HepG2 (cell line): ENCODE data around the gene CABLES1. TPM values are rescaled to one million over a fixed set of nuclear protein-coding genes. Genes with fewer than 3 reads are reported as not detected.

Experiments used
- BCLAF1 ChIP-seq: fragments of 450-650 bp; IDR thresholded peaks from 2 replicates; pipeline ENCODE4 v1.6.1; 2017; ENCODE audit warnings: mild to moderate bottlenecking
- CAMTA2 ChIP-seq: sonication (generic); formaldehyde crosslinking; IDR thresholded peaks from 2 replicates; pipeline ENCODE4 v1.4.0; 2020; ENCODE audit warnings: mild to moderate bottlenecking, missing genetic modification reagents, borderline replicate concordance
- EP300 ChIP-seq, 3 experiments: sonication (generic) in 1 of 3; formaldehyde crosslinking in 1 of 3; IDR thresholded peaks; 2 replicates each; pipeline versions ENCODE4 v1.5.1 to v1.6.1; 2011 to 2020; ENCODE audit warnings: low read depth in 2 of 3, low read length in 2 of 3, borderline replicate concordance in 1 of 3, improper control_type of control experiment in 1 of 3, mild to moderate bottlenecking in 1 of 3, missing genetic modification reagents in 1 of 3, moderate library complexity in 1 of 3
- HOXA7 ChIP-seq: sonication (generic); formaldehyde crosslinking; IDR thresholded peaks from 2 replicates; pipeline ENCODE4 v1.8.1; 2022; ENCODE audit warnings: mild to moderate bottlenecking, missing genetic modification reagents, moderate library complexity
- RBFOX2 ChIP-seq: fragments of 200-400 bp; formaldehyde crosslinking; IDR thresholded peaks from 2 replicates; pipeline ENCODE4 v1.6.1; 2017; ENCODE audit warnings: low read depth, mild to moderate bottlenecking, low read length
- SMC3 ChIP-seq: IDR thresholded peaks from 2 replicates; pipeline ENCODE4 v1.6.1; 2011; ENCODE audit warnings: low read length, improper control_type of control experiment
- SP5 ChIP-seq: IDR thresholded peaks from 2 replicates; pipeline ENCODE4 v1.6.1; 2016; ENCODE audit warnings: low read depth, borderline replicate concordance
- XBP1 ChIP-seq: sonication (generic); formaldehyde crosslinking; IDR thresholded peaks from 2 replicates; pipeline ENCODE4 v1.5.0; 2020; ENCODE audit warnings: missing genetic modification reagents
- ZBTB49 ChIP-seq: sonication (generic); formaldehyde crosslinking; IDR thresholded peaks from 2 replicates; pipeline ENCODE4 v1.4.0; 2020; ENCODE audit warnings: missing genetic modification reagents, borderline replicate concordance
- ZKSCAN8 ChIP-seq: IDR thresholded peaks from 2 replicates; pipeline ENCODE4 v1.6.1; 2016; ENCODE audit warnings: borderline replicate concordance, missing genetic modification reagents, missing compliant biosample characterization
- ZNF350 ChIP-seq: sonication (generic); formaldehyde crosslinking; IDR thresholded peaks from 2 replicates; pipeline ENCODE4 v1.4.0; 2020; ENCODE audit warnings: mild to moderate bottlenecking, low read depth, missing genetic modification reagents, borderline replicate concordance
- ZNF382 ChIP-seq: sonication (generic); formaldehyde crosslinking; IDR thresholded peaks from 2 replicates; pipeline ENCODE4 v1.5.0; 2020; ENCODE audit warnings: missing genetic modification reagents, mild to moderate bottlenecking, borderline replicate concordance
- ZNF724P ChIP-seq: sonication (generic); formaldehyde crosslinking; IDR thresholded peaks from 2 replicates; pipeline ENCODE4 v1.8.0; 2022; ENCODE audit warnings: missing genetic modification reagents, borderline replicate concordance
- ZNF792 ChIP-seq: IDR thresholded peaks from 2 replicates; pipeline ENCODE4 v1.6.1; 2016
- ZNF816 ChIP-seq: sonication (generic); formaldehyde crosslinking; IDR thresholded peaks from 2 replicates; pipeline ENCODE4 v1.8.0; 2022; ENCODE audit warnings: missing genetic modification reagents, mild to moderate bottlenecking, borderline replicate concordance
- ZSCAN12 ChIP-seq: sonication (generic); formaldehyde crosslinking; IDR thresholded peaks from 2 replicates; pipeline ENCODE4 v1.9.0; 2021; ENCODE audit warnings: mild to moderate bottlenecking, missing genetic modification reagents
- ZSCAN9 ChIP-seq: IDR thresholded peaks from 2 replicates; pipeline ENCODE4 v1.6.1; 2016; ENCODE audit warnings: borderline replicate concordance
- polyA plus RNA-seq, 8 experiments: library from polyadenylated mRNA; depleted of rRNA in 3 of 8; stranded (reverse) in 7 of 8; unstranded in 1 of 8; fragments of >200 nt; fragmentation: Illumina TruSeq in 4 of 8; extraction: Trizol in 4 of 8; gene quantifications; 2 replicates each; pipeline versions ENCODE4 v1.2.1 to v1.2.3, GENCODE V29; 2011 to 2016; ENCODE audit warnings: low read depth in 4 of 8, missing spikeins in 1 of 8, mixed read lengths in 1 of 8; ENCODE audit not compliant: insufficient read depth in 1 of 8
- total RNA-seq, 5 experiments: library from RNA; depleted of rRNA; stranded (reverse); fragments of >200 nt; fragmentation: Illumina TruSeq; extraction: Trizol; gene quantifications; 2 replicates each; pipeline ENCODE4 v1.2.3, GENCODE V29; 2016; ENCODE audit warnings: low read depth in 1 of 5
- TF ChIP-seq, protein P1 (sequence below): sonication (generic); formaldehyde crosslinking; IDR thresholded peaks from 2 replicates; pipeline ENCODE4 v1.4.0; 2020; ENCODE audit warnings: mild to moderate bottlenecking, missing genetic modification reagents, borderline replicate concordance

CABLES1 gene
- total and polyA plus RNA-seq, 2 of the 13 experiments (the other 11 are each of a cell fraction or from before 2014, with no cell fraction given), result 14.7 to 25.8 TPM

DNA sequence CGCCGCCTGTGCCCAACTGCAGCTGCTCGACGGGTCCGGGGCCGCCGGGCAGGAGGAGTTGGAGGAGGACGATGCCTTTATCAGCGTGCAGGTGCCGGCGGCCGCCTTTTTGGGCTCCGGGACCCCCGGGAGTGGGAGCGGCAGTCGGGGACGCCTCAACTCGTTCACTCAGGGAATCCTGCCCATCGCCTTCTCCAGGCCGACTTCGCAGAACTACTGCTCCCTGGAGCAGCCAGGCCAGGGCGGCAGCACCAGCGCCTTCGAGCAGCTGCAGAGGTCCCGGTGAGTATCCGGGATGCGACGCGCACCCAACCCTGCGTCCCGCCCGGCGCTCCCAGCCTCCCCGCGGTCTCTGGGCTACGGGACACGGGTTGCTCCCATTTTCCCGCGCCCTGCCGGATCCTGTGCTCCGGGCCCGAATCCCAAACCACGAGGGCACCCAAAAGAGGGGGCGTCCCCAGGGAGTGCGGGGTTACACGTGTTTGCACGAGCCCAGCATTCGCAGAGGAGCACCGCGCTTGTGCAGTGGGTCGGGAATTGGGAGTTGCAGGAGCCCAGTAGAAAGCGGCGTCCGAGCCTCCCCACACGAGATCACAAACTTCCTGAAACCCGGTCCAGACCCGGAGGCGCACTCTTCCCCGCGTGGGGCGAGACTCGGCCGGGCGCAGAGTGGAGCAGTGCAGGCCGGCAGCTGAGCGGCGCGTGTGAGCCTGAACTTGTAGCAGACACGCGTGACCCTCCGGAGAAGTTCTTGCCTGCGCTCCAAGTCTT lies 1.2 kb downstream of the CABLES1 start (continued):
- TF ChIP-seq ZNF816 (CRISPR knock-in tag), result 0 out of 2 replicates have a peak, but pooled peaks have one; percentile 54
- no peak for TF ChIP-seq ZSCAN9
- TF ChIP-seq, protein P1, sequence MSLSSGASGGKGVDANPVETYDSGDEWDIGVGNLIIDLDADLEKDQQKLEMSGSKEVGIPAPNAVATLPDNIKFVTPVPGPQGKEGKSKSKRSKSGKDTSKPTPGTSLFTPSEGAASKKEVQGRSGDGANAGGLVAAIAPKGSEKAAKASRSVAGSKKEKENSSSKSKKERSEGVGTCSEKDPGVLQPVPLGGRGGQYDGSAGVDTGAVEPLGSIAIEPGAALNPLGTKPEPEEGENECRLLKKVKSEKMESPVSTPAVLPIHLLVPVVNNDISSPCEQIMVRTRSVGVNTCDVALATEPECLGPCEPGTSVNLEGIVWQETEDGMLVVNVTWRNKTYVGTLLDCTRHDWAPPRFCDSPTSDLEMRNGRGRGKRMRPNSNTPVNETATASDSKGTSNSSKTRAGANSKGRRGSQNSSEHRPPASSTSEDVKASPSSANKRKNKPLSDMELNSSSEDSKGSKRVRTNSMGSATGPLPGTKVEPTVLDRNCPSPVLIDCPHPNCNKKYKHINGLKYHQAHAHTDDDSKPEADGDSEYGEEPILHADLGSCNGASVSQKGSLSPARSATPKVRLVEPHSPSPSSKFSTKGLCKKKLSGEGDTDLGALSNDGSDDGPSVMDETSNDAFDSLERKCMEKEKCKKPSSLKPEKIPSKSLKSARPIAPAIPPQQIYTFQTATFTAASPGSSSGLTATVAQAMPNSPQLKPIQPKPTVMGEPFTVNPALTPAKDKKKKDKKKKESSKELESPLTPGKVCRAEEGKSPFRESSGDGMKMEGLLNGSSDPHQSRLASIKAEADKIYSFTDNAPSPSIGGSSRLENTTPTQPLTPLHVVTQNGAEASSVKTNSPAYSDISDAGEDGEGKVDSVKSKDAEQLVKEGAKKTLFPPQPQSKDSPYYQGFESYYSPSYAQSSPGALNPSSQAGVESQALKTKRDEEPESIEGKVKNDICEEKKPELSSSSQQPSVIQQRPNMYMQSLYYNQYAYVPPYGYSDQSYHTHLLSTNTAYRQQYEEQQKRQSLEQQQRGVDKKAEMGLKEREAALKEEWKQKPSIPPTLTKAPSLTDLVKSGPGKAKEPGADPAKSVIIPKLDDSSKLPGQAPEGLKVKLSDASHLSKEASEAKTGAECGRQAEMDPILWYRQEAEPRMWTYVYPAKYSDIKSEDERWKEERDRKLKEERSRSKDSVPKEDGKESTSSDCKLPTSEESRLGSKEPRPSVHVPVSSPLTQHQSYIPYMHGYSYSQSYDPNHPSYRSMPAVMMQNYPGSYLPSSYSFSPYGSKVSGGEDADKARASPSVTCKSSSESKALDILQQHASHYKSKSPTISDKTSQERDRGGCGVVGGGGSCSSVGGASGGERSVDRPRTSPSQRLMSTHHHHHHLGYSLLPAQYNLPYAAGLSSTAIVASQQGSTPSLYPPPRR, result no peak
- TF ChIP-seq BCLAF1, result no peak
- TF ChIP-seq HOXA7 (CRISPR knock-in tag), result 0 out of 2 replicates have a peak, but pooled peaks have one; percentile 77
- no peak for TF ChIP-seq SMC3
- no peak for TF ChIP-seq ZNF382 (CRISPR knock-in tag)
- TF ChIP-seq SP5, result no peak
- TF ChIP-seq ZNF724P (CRISPR knock-in tag), result 0 out of 2 replicates have a peak, but pooled peaks have one; percentile 76
- no peak for TF ChIP-seq ZBTB49 (CRISPR knock-in tag)
- TF ChIP-seq XBP1, result no peak
- peak; percentile 70; the same call in 1 of the 2 replicates for TF ChIP-seq ZNF350 (CRISPR knock-in tag)
- peak; percentile 71 for TF ChIP-seq RBFOX2
- TF ChIP-seq EP300 (IDR thresholded peaks at IDR 0.05; ENCODE audit: low read depth in 2 of 2, low read length in 2 of 2), result no peak
- TF ChIP-seq EP300 (CRISPR knock-in tag; IDR thresholded peaks at IDR 0.05; ENCODE audit: borderline replicate concordance), result no peak
- TF ChIP-seq ZNF792 (CRISPR knock-in tag), result no peak
- no peak for TF ChIP-seq ZSCAN12 (CRISPR knock-in tag)
- no peak for TF ChIP-seq ZKSCAN8 (CRISPR knock-in tag)
- no peak for TF ChIP-seq CAMTA2
